GM12873 (cell line): Measurements from ENCODE around the gene NAA80.

Experiments
- TF ChIP-seq, protein P1 (sequence below): IDR thresholded peaks from 2 replicates; pipeline ENCODE4 v1.5.1; 2012; ENCODE audit warnings: low read depth, mild to moderate bottlenecking, moderate library complexity, low read length, control low read depth; ENCODE audit not compliant: insufficient read depth; ENCODE audit errors: missing control alignments

Gene NAA80

GRCh38 chr3:50297384-50297775 lies 1.8 kb downstream of the NAA80 start:
- TF ChIP-seq, protein P1, sequence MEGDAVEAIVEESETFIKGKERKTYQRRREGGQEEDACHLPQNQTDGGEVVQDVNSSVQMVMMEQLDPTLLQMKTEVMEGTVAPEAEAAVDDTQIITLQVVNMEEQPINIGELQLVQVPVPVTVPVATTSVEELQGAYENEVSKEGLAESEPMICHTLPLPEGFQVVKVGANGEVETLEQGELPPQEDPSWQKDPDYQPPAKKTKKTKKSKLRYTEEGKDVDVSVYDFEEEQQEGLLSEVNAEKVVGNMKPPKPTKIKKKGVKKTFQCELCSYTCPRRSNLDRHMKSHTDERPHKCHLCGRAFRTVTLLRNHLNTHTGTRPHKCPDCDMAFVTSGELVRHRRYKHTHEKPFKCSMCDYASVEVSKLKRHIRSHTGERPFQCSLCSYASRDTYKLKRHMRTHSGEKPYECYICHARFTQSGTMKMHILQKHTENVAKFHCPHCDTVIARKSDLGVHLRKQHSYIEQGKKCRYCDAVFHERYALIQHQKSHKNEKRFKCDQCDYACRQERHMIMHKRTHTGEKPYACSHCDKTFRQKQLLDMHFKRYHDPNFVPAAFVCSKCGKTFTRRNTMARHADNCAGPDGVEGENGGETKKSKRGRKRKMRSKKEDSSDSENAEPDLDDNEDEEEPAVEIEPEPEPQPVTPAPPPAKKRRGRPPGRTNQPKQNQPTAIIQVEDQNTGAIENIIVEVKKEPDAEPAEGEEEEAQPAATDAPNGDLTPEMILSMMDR: no peak

GRCh38 chr3:50296721-50297383 lies 2.4 kb downstream of the NAA80 start:
- TF ChIP-seq, protein P1: no peak

- TF ChIP-seq, protein P1: no peak
These were observed 3.4 kb downstream of the NAA80 start for GRCh38 chr3:50295553-50296431.

DNA sequence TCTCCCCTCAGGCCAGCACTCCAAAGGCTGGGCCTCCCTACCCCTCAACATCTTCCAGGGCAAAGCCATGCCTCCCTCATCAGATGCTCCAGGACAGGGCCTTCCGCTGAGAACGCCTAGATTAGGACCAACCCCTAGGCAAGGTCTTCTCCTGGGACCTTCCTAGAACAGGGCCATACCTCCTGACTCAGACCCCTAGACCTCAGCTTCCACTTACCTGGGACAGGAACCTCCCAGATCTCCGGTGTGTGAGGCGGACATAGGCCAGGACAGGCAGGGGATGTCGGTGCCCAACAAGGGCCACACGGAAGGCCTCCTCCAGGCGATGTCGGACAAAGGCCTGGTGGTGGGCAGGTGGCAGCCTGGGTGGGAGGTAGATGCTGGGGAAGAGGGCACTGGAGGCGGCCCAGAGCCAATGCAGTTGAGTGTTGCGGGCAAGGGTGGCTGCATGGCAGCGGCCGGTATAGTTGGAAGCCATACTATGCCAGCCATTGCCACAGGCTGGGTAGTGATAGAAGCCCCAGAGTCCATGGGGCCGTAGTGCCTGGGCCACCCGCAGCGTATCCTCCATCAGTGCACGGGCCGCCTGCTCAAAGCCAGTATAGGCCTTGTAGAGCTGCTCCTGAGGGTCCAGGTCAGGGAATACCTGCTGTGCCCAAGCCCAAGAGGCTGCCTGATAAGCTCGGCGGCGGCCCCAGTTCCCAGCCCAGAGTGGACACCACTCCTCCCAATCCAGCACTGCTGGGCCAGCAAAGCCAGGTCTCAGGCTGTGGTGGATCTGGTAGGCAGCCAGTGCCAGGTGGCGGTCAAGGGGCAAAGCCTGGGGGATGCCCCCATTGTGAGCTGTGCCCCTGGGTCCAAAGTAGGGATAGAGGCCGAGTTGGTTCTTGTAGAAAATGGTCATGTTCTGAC lies 4.5 kb downstream of the NAA80 start:
- TF ChIP-seq, protein P1: no peak

DNA sequence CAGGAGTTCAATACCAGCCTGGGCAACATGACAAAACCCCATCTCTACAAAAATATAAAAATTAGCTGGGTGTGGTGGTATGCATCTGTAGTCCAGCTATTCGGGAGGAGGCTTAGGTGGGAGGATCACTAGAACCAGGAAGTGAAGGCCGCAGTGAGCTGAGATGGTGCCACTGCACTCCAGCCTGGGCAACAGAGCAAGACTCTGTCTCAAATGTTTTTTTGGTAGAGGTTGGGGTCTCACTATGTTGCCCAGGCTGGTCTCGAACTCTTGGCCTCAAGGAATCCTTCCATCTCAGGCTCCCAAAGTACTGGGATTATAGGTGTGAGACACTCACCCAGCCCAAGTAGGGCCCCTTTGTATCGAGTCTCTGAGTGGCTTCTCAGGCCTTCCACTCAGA lies 5.1 kb downstream of the NAA80 start:
- TF ChIP-seq, protein P1: no peak

DNA sequence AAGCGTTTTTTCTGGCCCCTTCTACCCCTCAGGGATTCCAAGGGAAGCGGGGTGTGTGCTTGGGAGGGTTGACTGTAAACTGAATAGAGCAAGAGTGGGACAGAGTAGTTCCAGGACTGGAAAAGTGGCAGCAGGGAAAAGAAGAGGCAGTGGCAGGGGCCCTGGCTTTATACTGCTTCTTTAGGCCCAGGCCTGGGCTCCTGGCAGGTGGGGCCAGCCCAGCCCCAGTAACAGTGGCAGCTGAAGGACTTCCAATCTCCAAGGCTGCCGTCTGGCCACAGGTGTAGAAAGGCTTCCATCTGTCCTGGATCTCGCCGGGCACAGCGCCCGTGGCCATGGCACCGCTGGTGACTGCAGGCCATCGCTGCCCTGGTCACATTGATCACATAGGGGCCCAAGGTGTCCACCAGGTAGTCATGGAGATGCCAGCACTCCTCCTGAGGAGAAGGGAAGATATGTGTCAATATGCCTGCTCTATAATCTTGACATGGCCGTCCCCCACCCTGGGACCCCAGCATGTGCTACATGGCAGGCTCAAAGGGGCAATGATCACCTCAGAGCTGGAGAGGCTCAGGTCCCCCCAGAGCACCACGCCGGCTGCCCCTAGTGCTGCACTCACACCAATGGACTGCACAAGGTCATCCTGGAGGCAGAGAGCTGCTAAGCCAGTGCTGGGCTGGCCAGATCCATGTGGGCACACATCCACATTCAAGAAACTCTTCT lies 6.0 kb downstream of the NAA80 start:
- TF ChIP-seq, protein P1: no peak
